Measurements from ENCODE around the gene FERMT2. TPM values are rescaled to one million over a fixed set of nuclear protein-coding genes. Genes with fewer than 3 reads are reported as not detected.

The FERMT2 gene
- total RNA-seq, 5 donors from 2014 or later (not counting 1 experiment from before 2014, with no cell fraction given): 0.35 to 1.0 (median 0.84) TPM; not detected in 1

- H3K27ac Mint-ChIP-seq: no peak overlapping the region
- no peak overlapping the region for H3K4me3 ChIP-seq (ENCODE audit: control insufficient read depth in 1 of 2, extremely low read depth in 1 of 2, low read length in 1 of 2)
- CTCF ChIA-PET: no interaction called here
Measured at GRCh38 chr14:52954346-52955214, 3.7 kb upstream of the FERMT2 start.

DNA sequence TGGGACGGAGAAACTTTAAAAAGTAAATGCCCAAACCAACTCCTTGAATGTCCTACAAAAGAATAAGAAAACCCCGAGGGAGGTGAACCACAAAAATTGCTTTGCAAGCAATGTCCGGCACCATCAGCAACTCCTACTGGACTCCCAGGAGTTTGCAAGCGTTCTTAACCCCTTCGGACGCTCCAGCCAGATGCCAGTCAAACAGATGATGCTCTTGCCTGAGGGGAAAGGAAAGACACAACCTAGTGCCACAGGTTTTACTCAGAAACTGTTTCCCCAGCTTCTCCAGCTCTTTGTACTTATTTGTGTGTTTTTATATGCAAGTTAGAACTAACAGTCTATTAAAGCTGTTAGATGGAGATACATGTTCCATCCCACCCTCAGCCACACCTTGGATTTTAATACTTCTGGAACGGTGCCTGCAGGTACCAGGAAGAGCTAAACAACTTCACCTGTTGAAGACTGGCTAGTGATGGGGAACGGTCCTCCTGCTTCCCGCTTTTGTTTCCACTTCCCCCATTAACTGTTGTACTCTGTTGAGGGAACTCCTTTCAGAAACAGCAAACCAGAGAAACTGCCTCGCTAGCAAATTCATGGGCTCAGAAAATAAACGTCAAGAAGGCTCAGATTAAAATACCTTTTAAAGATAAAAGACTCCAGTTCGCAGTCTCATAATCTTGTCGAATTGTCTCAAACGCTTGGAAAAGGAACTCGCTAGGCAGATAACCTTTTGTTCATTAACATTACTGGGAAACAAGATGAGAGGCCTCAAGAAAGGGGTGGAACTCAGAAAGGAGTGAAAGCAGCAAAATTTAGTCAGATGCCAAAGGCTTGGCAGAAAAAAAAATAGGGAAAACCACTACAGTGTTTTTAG is 1.1 kb upstream of the FERMT2 start:
- no peaks in the 10 kb centered on the region for H3K36me3 ChIP-seq (ENCODE audit: control insufficient read depth in 2 of 2, extremely low read depth in 1 of 2, insufficient read depth in 1 of 2, low read length in 1 of 2)

More at GRCh38 chr14:52954346-52955214, 3.7 kb upstream of the FERMT2 start:
- Histone ChIP-seq H3K4me1 (ENCODE audit: control insufficient read depth in 1 of 2, extremely low read depth in 1 of 2, insufficient read depth in 2 of 2, low read length in 2 of 2) (peaks cover 12 to 18% of the 10 kb centered on the region in 2 experiments), H3K27ac (ENCODE audit: low read length) (no peak overlapping the region), H3K9me3 (no peaks in the 10 kb centered on the region), H3K36me3 (ENCODE audit: control insufficient read depth in 2 of 2, extremely low read depth in 1 of 2, insufficient read depth in 1 of 2, low read length in 1 of 2) (no peaks in the 10 kb centered on the region), H3K27me3 (replicated peaks in 1 of 2; ENCODE audit: control insufficient read depth in 2 of 2, extremely low read depth in 1 of 2, insufficient read depth in 2 of 2, low read length in 1 of 2) (peaks cover 15 to 19% of the 10 kb centered on the region in 2 experiments)
- Mint-ChIP-seq H3K27me3 (peaks cover 17 to 23% of the 10 kb centered on the region in 2 donors), H3K4me3 (no peak overlapping the region), H3K36me3 (no peaks in the 10 kb centered on the region), H3K4me1 (peaks cover 14 to 15% (median 15%) of the 10 kb centered on the region in 3 donors), H3K9me3 (no peaks in the 10 kb centered on the region)
- DNase-seq (no peak), ATAC-seq (replicated peaks in 1 of 4) (no peak)
- 80% methylated on average over 2 of the region's 6 CpGs for WGBS (ENCODE audit: insufficient coverage)
- POLR2A ChIA-PET: no interaction called here

GRCh38 chr14:52950410-52950897 is 396 bp downstream of the FERMT2 start:
- ChIA-PET POLR2A (interaction anchor here in 1 of 2 donors (0.7 kb wide), 1 partner anchor 1681 kb away, joined by 3 read pairs; no protein-coding TSS in a partner anchor), CTCF (no interaction called here)
- H3K27me3 Mint-ChIP-seq: peaks cover 40 to 51% of the 10 kb centered on the region in 2 donors
- peak overlapping the region; percentile 80 to 87 (median 80) for H3K4me3 Mint-ChIP-seq
- Histone ChIP-seq H3K4me3 (ENCODE audit: control insufficient read depth in 1 of 2, extremely low read depth in 1 of 2, low read length in 1 of 2) (peak overlapping the region; percentile 53 to 95), H3K36me3 (ENCODE audit: control insufficient read depth in 2 of 2, extremely low read depth in 1 of 2, insufficient read depth in 1 of 2, low read length in 1 of 2) (no peaks in the 10 kb centered on the region), H3K9me3 (no peaks in the 10 kb centered on the region), H3K4me1 (ENCODE audit: control insufficient read depth in 1 of 2, extremely low read depth in 1 of 2, insufficient read depth in 2 of 2, low read length in 2 of 2) (peaks cover 12 to 19% of the 10 kb centered on the region in 2 experiments), H3K27me3 (replicated peaks in 1 of 2; ENCODE audit: control insufficient read depth in 2 of 2, extremely low read depth in 1 of 2, insufficient read depth in 2 of 2, low read length in 1 of 2) (peaks cover 23 to 37% of the 10 kb centered on the region in 2 experiments), H3K27ac (ENCODE audit: low read length) (no peak overlapping the region)
- peaks cover 21 to 23% (median 22%) of the 10 kb centered on the region in 3 donors for H3K4me1 Mint-ChIP-seq
- H3K9me3 Mint-ChIP-seq: no peaks in the 10 kb centered on the region
- DNase-seq (peak in 9 of 35 experiments; percentile 3 to 31 (median 12)), ATAC-seq (replicated peaks in 1 of 4) (peak; percentile 51 to 53 (median 52))
- H3K36me3 Mint-ChIP-seq: no peaks in the 10 kb centered on the region
- under 1% methylated on average over 55 of the region's 56 CpGs for WGBS (ENCODE audit: insufficient coverage)
- H3K27ac Mint-ChIP-seq: no peak overlapping the region

More for the DNA sequence above, 1.1 kb upstream of the FERMT2 start:
- no peak overlapping the region for H3K27ac Mint-ChIP-seq
- H3K4me1 ChIP-seq (ENCODE audit: control insufficient read depth in 1 of 2, extremely low read depth in 1 of 2, insufficient read depth in 2 of 2, low read length in 2 of 2): peaks cover 12 to 19% of the 10 kb centered on the region in 2 experiments
- WGBS (ENCODE audit: insufficient coverage): 21% methylated on average over 12 of the region's 15 CpGs
- H3K4me1 Mint-ChIP-seq: peaks cover 21 to 23% (median 22%) of the 10 kb centered on the region in 3 donors
- DNase-seq (peak in 2 of 35 experiments; percentile 1 to 21), ATAC-seq (replicated peaks in 1 of 4) (no peak)
- ChIA-PET POLR2A (interaction anchor here (0.5 to 0.6 kb wide), 2 partner anchors 166 to 647 kb away, joined by 3 to 4 read pairs; no protein-coding TSS in a partner anchor), CTCF (interaction anchor here (0.6 to 1.3 kb wide), 4 partner anchors 9 to 138 kb away, joined by 3 to 6 read pairs (median 4); no protein-coding TSS in a partner anchor)
- peaks cover 23 to 24% of the 10 kb centered on the region in 2 experiments for H3K27me3 ChIP-seq (replicated peaks in 1 of 2; ENCODE audit: control insufficient read depth in 2 of 2, extremely low read depth in 1 of 2, insufficient read depth in 2 of 2, low read length in 1 of 2)
- H3K27me3 Mint-ChIP-seq: peaks cover 38 to 45% of the 10 kb centered on the region in 2 donors
- H3K9me3 ChIP-seq: no peaks in the 10 kb centered on the region
- H3K4me3 Mint-ChIP-seq: peak overlapping the region; percentile 40 to 64 (median 49)
- no peak overlapping the region for H3K27ac ChIP-seq (ENCODE audit: low read length)
- no peaks in the 10 kb centered on the region for H3K9me3 Mint-ChIP-seq
- no peaks in the 10 kb centered on the region for H3K36me3 Mint-ChIP-seq
- peak overlapping the region; percentile 21 to 54 for H3K4me3 ChIP-seq (ENCODE audit: control insufficient read depth in 1 of 2, extremely low read depth in 1 of 2, low read length in 1 of 2)

DNA sequence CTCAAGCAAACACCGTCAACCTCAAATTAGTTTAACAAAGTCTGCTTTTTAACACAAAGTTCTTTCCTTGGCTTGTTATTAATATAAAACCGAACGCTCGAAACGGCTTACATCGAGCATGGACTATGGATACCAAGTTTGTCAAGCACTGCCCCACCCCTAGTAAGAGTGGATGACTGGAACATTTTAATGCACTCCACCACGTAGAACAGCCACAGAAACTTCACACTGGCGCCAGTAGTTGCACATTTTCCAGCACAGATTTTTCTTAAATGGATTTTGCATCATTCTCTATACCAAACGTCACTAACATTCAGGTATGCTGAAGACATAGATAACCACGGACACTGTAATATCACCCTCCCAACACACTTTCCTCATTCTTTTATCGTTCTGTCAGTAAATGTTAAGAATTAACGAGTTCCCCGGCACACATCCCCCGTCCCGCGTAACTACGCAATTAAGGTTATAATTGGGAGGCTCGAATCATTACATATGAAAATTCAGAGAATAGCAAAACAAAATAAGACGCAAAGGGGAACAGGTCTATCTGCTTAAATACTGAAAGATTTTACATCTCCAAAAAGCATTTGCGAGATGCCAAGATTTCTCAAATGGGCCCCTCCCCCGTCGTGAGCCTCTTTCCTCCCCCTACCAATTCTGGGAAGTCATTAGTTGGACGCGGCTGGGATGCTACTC is 990 bp downstream of the FERMT2 start:
- Histone ChIP-seq H3K27me3 (replicated peaks in 1 of 2; ENCODE audit: control insufficient read depth in 2 of 2, extremely low read depth in 1 of 2, insufficient read depth in 2 of 2, low read length in 1 of 2) (peaks cover 23 to 43% of the 10 kb centered on the region in 2 experiments), H3K27ac (ENCODE audit: low read length) (no peak overlapping the region), H3K4me1 (ENCODE audit: control insufficient read depth in 1 of 2, extremely low read depth in 1 of 2, insufficient read depth in 2 of 2, low read length in 2 of 2) (peaks cover 12 to 19% of the 10 kb centered on the region in 2 experiments), H3K36me3 (ENCODE audit: control insufficient read depth in 2 of 2, extremely low read depth in 1 of 2, insufficient read depth in 1 of 2, low read length in 1 of 2) (no peaks in the 10 kb centered on the region), H3K9me3 (no peaks in the 10 kb centered on the region), H3K4me3 (ENCODE audit: control insufficient read depth in 1 of 2, extremely low read depth in 1 of 2, low read length in 1 of 2) (peak overlapping the region; percentile 53 to 95)
- ATAC-seq (replicated peaks in 1 of 4) (peak in 2 of 4 experiments; percentile 16 to 39), DNase-seq (peak in 4 of 35 experiments; percentile 0 to 24 (median 8))
- H3K27ac Mint-ChIP-seq: no peak overlapping the region
- 16% methylated on average over 12 of the region's 24 CpGs for WGBS (ENCODE audit: insufficient coverage)
- H3K9me3 Mint-ChIP-seq: no peaks in the 10 kb centered on the region
- ChIA-PET POLR2A (interaction anchor here in 1 of 2 donors (0.7 kb wide), 1 partner anchor 569 kb away, joined by 19 read pairs; no protein-coding TSS in a partner anchor), CTCF (interaction anchor here in 1 of 2 donors (0.7 to 0.8 kb wide), 2 partner anchors 13 to 95 kb away, joined by 3 to 6 read pairs; no protein-coding TSS in a partner anchor)
- peak overlapping the region; percentile 80 to 87 (median 80) for H3K4me3 Mint-ChIP-seq
- H3K27me3 Mint-ChIP-seq: peaks cover 40 to 54% of the 10 kb centered on the region in 2 donors
- peaks cover 21 to 23% (median 22%) of the 10 kb centered on the region in 3 donors for H3K4me1 Mint-ChIP-seq
- H3K36me3 Mint-ChIP-seq: no peaks in the 10 kb centered on the region

DNA sequence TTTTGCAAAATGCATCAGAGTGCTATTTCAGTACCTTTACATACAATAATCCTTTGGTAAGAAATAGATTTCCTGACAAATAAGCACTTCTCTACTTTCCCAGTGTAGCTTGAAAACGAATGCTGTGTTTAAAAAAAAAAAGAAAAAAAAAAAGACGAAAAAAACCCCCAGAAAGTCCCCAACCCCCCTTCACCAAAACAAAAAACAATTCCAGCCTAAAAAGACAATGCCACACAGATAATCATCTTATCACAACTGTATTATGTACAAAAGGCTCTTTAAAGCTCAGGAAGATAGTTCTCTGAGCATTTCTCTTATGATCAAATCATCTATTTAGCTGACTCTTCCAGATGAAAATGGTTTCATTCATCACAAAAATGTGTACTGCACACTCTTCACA is 1.6 kb downstream of the FERMT2 start:
- Histone ChIP-seq H3K4me3 (ENCODE audit: control insufficient read depth in 1 of 2, extremely low read depth in 1 of 2, low read length in 1 of 2) (no peak overlapping the region), H3K36me3 (ENCODE audit: control insufficient read depth in 2 of 2, extremely low read depth in 1 of 2, insufficient read depth in 1 of 2, low read length in 1 of 2) (no peaks in the 10 kb centered on the region), H3K27me3 (replicated peaks in 1 of 2; ENCODE audit: control insufficient read depth in 2 of 2, extremely low read depth in 1 of 2, insufficient read depth in 2 of 2, low read length in 1 of 2) (peaks cover 20 to 44% of the 10 kb centered on the region in 2 experiments), H3K4me1 (ENCODE audit: control insufficient read depth in 1 of 2, extremely low read depth in 1 of 2, insufficient read depth in 2 of 2, low read length in 2 of 2) (peaks cover 12 to 19% of the 10 kb centered on the region in 2 experiments), H3K27ac (ENCODE audit: low read length) (no peak overlapping the region), H3K9me3 (no peaks in the 10 kb centered on the region)
- Mint-ChIP-seq H3K9me3 (no peaks in the 10 kb centered on the region), H3K4me3 (peak overlapping the region; percentile 80 to 87 (median 80)), H3K27me3 (peaks cover 46 to 54% of the 10 kb centered on the region in 2 donors), H3K27ac (no peak overlapping the region), H3K36me3 (no peaks in the 10 kb centered on the region), H3K4me1 (peaks cover 21 to 23% (median 22%) of the 10 kb centered on the region in 3 donors)
- no CpG with 5 or more reads among the region's 2 CpGs for WGBS (ENCODE audit: insufficient coverage)
- no peak for ATAC-seq (replicated peaks in 1 of 4)
- peak in 1 of 35 experiments; percentile 21 for DNase-seq
- ChIA-PET POLR2A (interaction anchor here in 1 of 2 donors (0.6 to 0.7 kb wide), 3 partner anchors 57 to 570 kb away, joined by 3 to 19 read pairs (median 4); no protein-coding TSS in a partner anchor), CTCF (interaction anchor here (0.6 to 1.3 kb wide), 8 partner anchors 11 to 1302 kb away, joined by 3 to 6 read pairs (median 4); no protein-coding TSS in a partner anchor)
